ENCODE measurements around the gene ITGB5. TPM values are rescaled to one million over a fixed set of nuclear protein-coding genes. Genes with fewer than 3 reads are reported as not detected.

ITGB5 gene
- total RNA-seq, 5 donors from 2014 or later (not counting 1 experiment from before 2014, with no cell fraction given), result 1.2 to 2.5 (median 1.7) TPM

DNA sequence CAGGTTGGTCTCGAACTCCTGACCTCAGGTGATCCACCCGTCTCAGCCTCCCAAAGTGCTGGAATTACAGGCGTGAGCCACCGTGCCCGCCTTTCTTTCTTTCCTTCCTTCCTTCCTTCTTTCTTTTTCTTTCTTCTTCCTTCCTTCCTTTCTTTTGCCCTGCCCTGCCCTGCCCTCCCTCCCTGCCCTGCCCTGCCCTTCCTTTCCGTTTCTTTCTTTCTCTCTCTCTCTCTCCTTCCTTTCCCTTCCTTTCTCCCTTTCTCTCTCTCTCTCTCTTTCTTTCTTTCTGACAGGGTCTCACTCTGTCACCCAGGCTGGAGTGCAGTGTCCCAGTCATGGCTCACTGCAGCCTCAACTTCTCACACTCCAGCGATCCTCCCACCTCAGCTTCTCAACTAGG lies 82.3 kb downstream of the ITGB5 start:
- 74% methylated on average over 5 of the region's 7 CpGs for WGBS (ENCODE audit: insufficient coverage)
- no peak overlapping the region for H3K27ac Mint-ChIP-seq
- Histone ChIP-seq H3K36me3 (ENCODE audit: control insufficient read depth in 2 of 2, extremely low read depth in 1 of 2, insufficient read depth in 1 of 2, low read length in 1 of 2) (no peaks in the 10 kb centered on the region), H3K9me3 (no peaks in the 10 kb centered on the region), H3K4me1 (ENCODE audit: control insufficient read depth in 1 of 2, extremely low read depth in 1 of 2, insufficient read depth in 2 of 2, low read length in 2 of 2) (no peaks in the 10 kb centered on the region), H3K4me3 (ENCODE audit: control insufficient read depth in 1 of 2, extremely low read depth in 1 of 2, low read length in 1 of 2) (no peak overlapping the region), H3K27me3 (replicated peaks in 1 of 2; ENCODE audit: control insufficient read depth in 2 of 2, extremely low read depth in 1 of 2, insufficient read depth in 2 of 2, low read length in 1 of 2) (peaks cover 0 to 10% of the 10 kb centered on the region in 2 experiments), H3K27ac (ENCODE audit: low read length) (no peak overlapping the region)
- no peaks in the 10 kb centered on the region for H3K4me1 Mint-ChIP-seq
- ChIA-PET CTCF (no interaction called here), POLR2A (no interaction called here)
- H3K27me3 Mint-ChIP-seq, result peaks cover 5 to 6% of the 10 kb centered on the region in 2 donors
- ATAC-seq (replicated peaks in 1 of 4), result no peak
- H3K4me3 Mint-ChIP-seq, result no peak overlapping the region
- no peaks in the 10 kb centered on the region for H3K36me3 Mint-ChIP-seq
- no peaks in the 10 kb centered on the region for H3K9me3 Mint-ChIP-seq
- no peak for DNase-seq

DNA sequence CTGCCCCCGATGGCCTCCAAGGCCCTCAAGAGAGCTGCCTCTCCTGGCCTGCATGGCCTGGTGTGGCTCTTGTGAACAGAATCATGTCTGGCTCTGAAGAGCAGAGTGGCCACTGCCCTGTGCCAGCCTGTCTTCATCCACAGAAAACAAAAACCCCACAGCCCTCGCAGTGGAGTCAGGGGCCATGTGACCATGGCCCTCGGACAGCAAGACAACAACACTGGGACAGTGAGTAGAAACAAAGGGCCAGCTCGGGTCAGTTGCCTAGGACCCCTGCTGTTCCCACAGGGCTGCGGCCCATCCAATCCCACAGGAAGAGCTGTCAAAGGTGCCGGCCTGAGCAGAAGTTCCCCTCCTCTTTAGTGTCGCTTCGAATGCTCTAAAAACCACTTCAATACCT lies 84.5 kb downstream of the ITGB5 start:
- H3K27me3 Mint-ChIP-seq, result peaks cover 5% of the 10 kb centered on the region in 2 donors

GRCh38 chr3:124802061-124802698 lies 85.0 kb downstream of the ITGB5 start:
- Mint-ChIP-seq H3K27ac (no peak overlapping the region), H3K4me3 (no peak overlapping the region), H3K27me3 (peaks cover 5 to 9% of the 10 kb centered on the region in 2 donors), H3K9me3 (no peaks in the 10 kb centered on the region), H3K36me3 (no peaks in the 10 kb centered on the region), H3K4me1 (no peaks in the 10 kb centered on the region)
- no peaks in the 10 kb centered on the region for H3K9me3 ChIP-seq
- no peak overlapping the region for H3K27ac ChIP-seq (ENCODE audit: low read length)
- ChIA-PET POLR2A (no interaction called here), CTCF (no interaction called here)
- no peak for DNase-seq
- H3K4me1 ChIP-seq (ENCODE audit: control insufficient read depth in 1 of 2, extremely low read depth in 1 of 2, insufficient read depth in 2 of 2, low read length in 2 of 2), result no peaks in the 10 kb centered on the region
- ATAC-seq (replicated peaks in 1 of 4), result no peak
- peaks cover 0 to 10% of the 10 kb centered on the region in 2 experiments for H3K27me3 ChIP-seq (replicated peaks in 1 of 2; ENCODE audit: control insufficient read depth in 2 of 2, extremely low read depth in 1 of 2, insufficient read depth in 2 of 2, low read length in 1 of 2)
- H3K36me3 ChIP-seq (ENCODE audit: control insufficient read depth in 2 of 2, extremely low read depth in 1 of 2, insufficient read depth in 1 of 2, low read length in 1 of 2), result no peaks in the 10 kb centered on the region
- 87% methylated on average over 3 of the region's 8 CpGs for WGBS (ENCODE audit: insufficient coverage)
- H3K4me3 ChIP-seq (ENCODE audit: control insufficient read depth in 1 of 2, extremely low read depth in 1 of 2, low read length in 1 of 2), result no peak overlapping the region

More for the DNA sequence above, 84.5 kb downstream of the ITGB5 start:
- no peaks in the 10 kb centered on the region for H3K4me1 Mint-ChIP-seq
- DNase-seq, result no peak
- no peak overlapping the region for H3K4me3 ChIP-seq (ENCODE audit: control insufficient read depth in 1 of 2, extremely low read depth in 1 of 2, low read length in 1 of 2)
- H3K4me3 Mint-ChIP-seq, result no peak overlapping the region
- no peaks in the 10 kb centered on the region for H3K9me3 Mint-ChIP-seq
- no peaks in the 10 kb centered on the region for H3K9me3 ChIP-seq
- H3K27ac ChIP-seq (ENCODE audit: low read length), result no peak overlapping the region
- H3K27ac Mint-ChIP-seq, result no peak overlapping the region
- H3K4me1 ChIP-seq (ENCODE audit: control insufficient read depth in 1 of 2, extremely low read depth in 1 of 2, insufficient read depth in 2 of 2, low read length in 2 of 2), result no peaks in the 10 kb centered on the region
- ChIA-PET CTCF (no interaction called here), POLR2A (no interaction called here)
- no peaks in the 10 kb centered on the region for H3K36me3 Mint-ChIP-seq
- WGBS (ENCODE audit: insufficient coverage), result 79% methylated on average over 7 of the region's 8 CpGs
- H3K27me3 ChIP-seq (replicated peaks in 1 of 2; ENCODE audit: control insufficient read depth in 2 of 2, extremely low read depth in 1 of 2, insufficient read depth in 2 of 2, low read length in 1 of 2), result peaks cover 0 to 10% of the 10 kb centered on the region in 2 experiments
- H3K36me3 ChIP-seq (ENCODE audit: control insufficient read depth in 2 of 2, extremely low read depth in 1 of 2, insufficient read depth in 1 of 2, low read length in 1 of 2), result no peaks in the 10 kb centered on the region
- ATAC-seq (replicated peaks in 1 of 4), result no peak

DNA sequence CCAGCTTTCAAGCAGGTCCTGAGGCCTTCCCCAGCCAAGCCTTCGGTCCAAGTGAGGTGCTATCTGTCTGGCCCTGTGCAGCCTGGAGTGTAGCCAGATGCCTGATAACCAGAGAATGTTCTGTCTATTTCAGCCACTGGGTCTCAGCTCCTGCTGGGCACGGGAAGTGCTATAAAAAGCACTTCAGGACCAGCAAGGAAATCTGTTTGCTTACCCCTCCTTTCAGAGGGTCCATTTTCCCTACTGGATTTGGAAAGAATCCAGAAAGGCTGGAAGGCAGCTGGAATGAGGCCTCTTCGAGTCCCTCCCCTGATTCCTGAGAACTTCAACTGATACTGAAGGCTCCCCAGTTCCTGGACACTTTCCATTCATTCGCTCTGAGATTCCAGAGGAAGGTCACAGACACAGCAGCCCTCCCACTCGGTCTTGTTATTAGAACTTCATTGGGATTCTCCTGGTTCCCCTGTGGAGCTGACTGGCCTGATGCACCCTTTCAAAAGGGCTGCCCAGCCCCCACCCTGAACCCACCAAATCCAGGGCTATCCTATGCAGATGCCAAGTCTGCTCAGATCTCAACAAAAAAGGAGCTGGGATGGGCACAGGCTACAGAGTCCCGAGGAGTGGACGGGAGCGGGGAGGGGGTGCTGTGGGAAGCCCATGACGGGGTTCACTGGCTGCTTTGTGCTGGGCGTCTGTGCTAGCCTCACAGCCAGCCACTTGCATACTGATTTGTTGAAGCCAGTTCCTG lies 86.5 kb downstream of the ITGB5 start:
- Histone ChIP-seq H3K4me3 (ENCODE audit: control insufficient read depth in 1 of 2, extremely low read depth in 1 of 2, low read length in 1 of 2) (no peak overlapping the region), H3K4me1 (ENCODE audit: control insufficient read depth in 1 of 2, extremely low read depth in 1 of 2, insufficient read depth in 2 of 2, low read length in 2 of 2) (no peaks in the 10 kb centered on the region), H3K27me3 (replicated peaks in 1 of 2; ENCODE audit: control insufficient read depth in 2 of 2, extremely low read depth in 1 of 2, insufficient read depth in 2 of 2, low read length in 1 of 2) (peaks cover 0 to 10% of the 10 kb centered on the region in 2 experiments), H3K36me3 (ENCODE audit: control insufficient read depth in 2 of 2, extremely low read depth in 1 of 2, insufficient read depth in 1 of 2, low read length in 1 of 2) (no peaks in the 10 kb centered on the region), H3K27ac (ENCODE audit: low read length) (no peak overlapping the region), H3K9me3 (no peaks in the 10 kb centered on the region)
- Mint-ChIP-seq H3K27ac (no peak overlapping the region), H3K4me1 (no peaks in the 10 kb centered on the region), H3K27me3 (peaks cover 5 to 9% of the 10 kb centered on the region in 2 donors), H3K4me3 (no peak overlapping the region), H3K36me3 (no peaks in the 10 kb centered on the region), H3K9me3 (no peaks in the 10 kb centered on the region)
- DNase-seq (no peak), ATAC-seq (replicated peaks in 1 of 4) (no peak)
- 74% methylated on average over 10 of the region's 10 CpGs for WGBS (ENCODE audit: insufficient coverage)
- CTCF ChIA-PET, result no interaction called here
- POLR2A ChIA-PET, result no interaction called here

DNA sequence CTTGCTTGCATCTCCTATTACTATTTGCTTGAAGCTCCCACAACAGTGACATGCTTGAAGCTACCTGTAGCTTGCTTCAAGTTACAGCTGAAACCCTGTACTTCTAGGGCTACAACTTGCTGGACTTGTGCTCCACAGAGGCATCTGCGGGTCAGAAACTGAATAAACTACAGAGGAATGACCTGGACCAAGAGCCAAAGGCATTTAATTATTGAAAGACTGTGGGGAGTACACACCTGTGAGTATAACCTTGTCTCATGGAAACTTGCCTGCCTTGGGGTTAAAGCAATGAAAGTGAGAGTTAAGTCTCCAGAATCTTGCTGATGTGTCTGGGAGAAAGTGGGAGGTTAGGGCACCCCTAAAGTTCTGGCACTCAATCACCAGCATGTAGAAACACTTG lies 87.1 kb downstream of the ITGB5 start:
- CTCF ChIA-PET, result no interaction called here
- H3K36me3 Mint-ChIP-seq, result no peaks in the 10 kb centered on the region
- 80% methylated on average over 1 of the region's 1 CpG for WGBS (ENCODE audit: insufficient coverage)
- POLR2A ChIA-PET, result no interaction called here
- no peak overlapping the region for H3K27ac ChIP-seq (ENCODE audit: low read length)
- H3K27ac Mint-ChIP-seq, result no peak overlapping the region
- no peaks in the 10 kb centered on the region for H3K36me3 ChIP-seq (ENCODE audit: control insufficient read depth in 2 of 2, extremely low read depth in 1 of 2, insufficient read depth in 1 of 2, low read length in 1 of 2)
- H3K27me3 ChIP-seq (replicated peaks in 1 of 2; ENCODE audit: control insufficient read depth in 2 of 2, extremely low read depth in 1 of 2, insufficient read depth in 2 of 2, low read length in 1 of 2), result peaks cover 0 to 7% of the 10 kb centered on the region in 2 experiments
- no peaks in the 10 kb centered on the region for H3K9me3 ChIP-seq
- H3K27me3 Mint-ChIP-seq, result peaks cover 5 to 7% of the 10 kb centered on the region in 2 donors
- DNase-seq (no peak), ATAC-seq (replicated peaks in 1 of 4) (no peak)
- no peaks in the 10 kb centered on the region for H3K4me1 ChIP-seq (ENCODE audit: control insufficient read depth in 1 of 2, extremely low read depth in 1 of 2, insufficient read depth in 2 of 2, low read length in 2 of 2)
- H3K4me3 Mint-ChIP-seq, result no peak overlapping the region
- H3K4me1 Mint-ChIP-seq, result no peaks in the 10 kb centered on the region
- no peak overlapping the region for H3K4me3 ChIP-seq (ENCODE audit: control insufficient read depth in 1 of 2, extremely low read depth in 1 of 2, low read length in 1 of 2)
- no peaks in the 10 kb centered on the region for H3K9me3 Mint-ChIP-seq

- H3K4me3 Mint-ChIP-seq, result no peak overlapping the region
- no peaks in the 10 kb centered on the region for H3K4me1 Mint-ChIP-seq
Observed at GRCh38 chr3:124799676-124800075, 87.5 kb downstream of the ITGB5 start.

More at GRCh38 chr3:124799676-124800075, 87.5 kb downstream of the ITGB5 start:
- Histone ChIP-seq H3K27ac (ENCODE audit: low read length) (no peak overlapping the region), H3K4me3 (ENCODE audit: control insufficient read depth in 1 of 2, extremely low read depth in 1 of 2, low read length in 1 of 2) (no peak overlapping the region), H3K9me3 (no peaks in the 10 kb centered on the region), H3K27me3 (replicated peaks in 1 of 2; ENCODE audit: control insufficient read depth in 2 of 2, extremely low read depth in 1 of 2, insufficient read depth in 2 of 2, low read length in 1 of 2) (peaks cover 0 to 7% of the 10 kb centered on the region in 2 experiments), H3K4me1 (ENCODE audit: control insufficient read depth in 1 of 2, extremely low read depth in 1 of 2, insufficient read depth in 2 of 2, low read length in 2 of 2) (no peaks in the 10 kb centered on the region), H3K36me3 (ENCODE audit: control insufficient read depth in 2 of 2, extremely low read depth in 1 of 2, insufficient read depth in 1 of 2, low read length in 1 of 2) (no peaks in the 10 kb centered on the region)
- H3K9me3 Mint-ChIP-seq, result no peaks in the 10 kb centered on the region
- no peak for ATAC-seq (replicated peaks in 1 of 4)
- no peaks in the 10 kb centered on the region for H3K36me3 Mint-ChIP-seq
- whole genome bisulfite sequencing (ENCODE audit: insufficient coverage), result 88% methylated on average over 6 of the region's 10 CpGs
- DNase-seq, result no peak
- H3K27ac Mint-ChIP-seq, result no peak overlapping the region
- H3K27me3 Mint-ChIP-seq, result peaks cover 2 to 4% of the 10 kb centered on the region in 2 donors
- ChIA-PET CTCF (no interaction called here), POLR2A (no interaction called here)

Measured in T-cell (primary cell).